Osteocyte (in vitro differentiated cells): ENCODE results near the gene C1QTNF1. TPM values are rescaled to one million over a fixed set of nuclear protein-coding genes. Genes with fewer than 3 reads are reported as not detected.
A peak's percentile ranks its signal among the peaks of the same experiment; 100 is the strongest.

Experiments used
- DNase-seq: peaks from one replicate; pipeline ENCODE4 v3.0.0; 2021; ENCODE audit warnings: mixed read lengths; ENCODE audit not compliant: unreplicated experiment; ENCODE audit errors: extremely low spot score
- H3K27ac Mint-ChIP-seq: one replicate; pipeline ENCODE4 v1.8.0; 2021; ENCODE audit warnings: mild to moderate bottlenecking, mixed read lengths; ENCODE audit not compliant: unreplicated experiment
- H3K27me3 Mint-ChIP-seq: one replicate; pipeline ENCODE4 v1.8.0; 2021; ENCODE audit warnings: mixed read lengths; ENCODE audit not compliant: unreplicated experiment
- H3K36me3 Mint-ChIP-seq: one replicate; pipeline ENCODE4 v1.8.0; 2021; ENCODE audit warnings: mixed read lengths; ENCODE audit not compliant: unreplicated experiment
- H3K4me1 Mint-ChIP-seq: one replicate; pipeline ENCODE4 v1.8.0; 2021; ENCODE audit warnings: mixed read lengths; ENCODE audit not compliant: unreplicated experiment
- H3K4me3 Mint-ChIP-seq: one replicate; pipeline ENCODE4 v1.8.0; 2021; ENCODE audit warnings: mild to moderate bottlenecking, moderate library complexity, mixed read lengths; ENCODE audit not compliant: unreplicated experiment
- H3K9me3 Mint-ChIP-seq: one replicate; pipeline ENCODE4 v1.8.0; 2021; ENCODE audit warnings: mixed read lengths; ENCODE audit not compliant: unreplicated experiment
- total RNA-seq: library from RNA; stranded (reverse); gene quantifications from 2 replicates; pipeline ENCODE4 v1.2.1, GENCODE V29; 2021
- TF ChIP-seq, protein P1 (sequence below): fragments of 200-600 bp; sonication (generic); IDR thresholded peaks from 2 replicates; pipeline ENCODE4 v1.5.0; 2021; ENCODE audit warnings: antibody characterized with exemption, mild to moderate bottlenecking, moderate library complexity

Gene C1QTNF1
- total RNA-seq, 1 donor from 2014 or later = 203 TPM

DNA sequence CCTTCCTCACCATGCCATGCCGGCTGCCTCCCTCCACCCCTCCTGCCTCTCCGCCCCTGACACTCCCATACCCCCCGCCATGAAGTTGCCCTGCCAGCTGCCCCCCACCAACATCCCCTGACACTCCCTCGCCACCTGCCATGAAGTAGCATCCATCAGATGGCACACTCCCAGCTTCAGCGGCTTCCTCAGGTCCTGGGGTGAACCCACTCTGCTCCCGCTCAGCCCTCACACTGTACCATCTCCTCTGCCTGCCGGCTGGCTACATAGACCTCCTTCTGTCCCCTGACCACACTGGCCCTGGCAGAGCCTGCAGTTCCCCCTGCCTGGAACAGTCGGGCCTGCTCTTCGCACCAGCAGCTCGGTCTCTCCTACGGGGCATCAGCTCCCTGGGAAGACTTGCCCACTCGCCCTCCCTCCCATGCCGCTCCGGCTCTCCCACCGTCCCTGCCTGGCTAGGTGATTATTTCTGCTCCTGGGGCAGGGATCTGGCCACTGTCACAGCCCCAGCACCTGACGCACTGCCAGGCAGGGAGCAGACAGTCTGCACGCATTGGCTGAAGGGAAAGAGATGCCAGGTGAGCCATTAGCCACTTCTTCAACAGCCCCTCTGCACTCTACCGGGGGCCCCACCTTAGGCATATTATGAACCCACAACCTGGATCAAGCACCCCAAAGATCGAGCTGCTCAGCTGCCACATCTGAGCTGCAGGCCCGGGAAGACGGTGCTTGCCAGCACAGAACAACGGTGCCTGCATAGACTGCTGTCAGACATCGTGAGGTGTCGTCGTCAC is 23.4 kb upstream of the C1QTNF1 start:
- TF ChIP-seq, protein P1, sequence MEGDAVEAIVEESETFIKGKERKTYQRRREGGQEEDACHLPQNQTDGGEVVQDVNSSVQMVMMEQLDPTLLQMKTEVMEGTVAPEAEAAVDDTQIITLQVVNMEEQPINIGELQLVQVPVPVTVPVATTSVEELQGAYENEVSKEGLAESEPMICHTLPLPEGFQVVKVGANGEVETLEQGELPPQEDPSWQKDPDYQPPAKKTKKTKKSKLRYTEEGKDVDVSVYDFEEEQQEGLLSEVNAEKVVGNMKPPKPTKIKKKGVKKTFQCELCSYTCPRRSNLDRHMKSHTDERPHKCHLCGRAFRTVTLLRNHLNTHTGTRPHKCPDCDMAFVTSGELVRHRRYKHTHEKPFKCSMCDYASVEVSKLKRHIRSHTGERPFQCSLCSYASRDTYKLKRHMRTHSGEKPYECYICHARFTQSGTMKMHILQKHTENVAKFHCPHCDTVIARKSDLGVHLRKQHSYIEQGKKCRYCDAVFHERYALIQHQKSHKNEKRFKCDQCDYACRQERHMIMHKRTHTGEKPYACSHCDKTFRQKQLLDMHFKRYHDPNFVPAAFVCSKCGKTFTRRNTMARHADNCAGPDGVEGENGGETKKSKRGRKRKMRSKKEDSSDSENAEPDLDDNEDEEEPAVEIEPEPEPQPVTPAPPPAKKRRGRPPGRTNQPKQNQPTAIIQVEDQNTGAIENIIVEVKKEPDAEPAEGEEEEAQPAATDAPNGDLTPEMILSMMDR = no peak
- Mint-ChIP-seq H3K36me3 (peaks cover 14% of the 10 kb centered on the region), H3K27ac (peak overlapping the region; percentile 19), H3K4me1 (peaks cover 6% of the 10 kb centered on the region), H3K27me3 (no peaks in the 10 kb centered on the region), H3K4me3 (no peak overlapping the region), H3K9me3 (no peaks in the 10 kb centered on the region)
- no peak for DNase-seq

DNA sequence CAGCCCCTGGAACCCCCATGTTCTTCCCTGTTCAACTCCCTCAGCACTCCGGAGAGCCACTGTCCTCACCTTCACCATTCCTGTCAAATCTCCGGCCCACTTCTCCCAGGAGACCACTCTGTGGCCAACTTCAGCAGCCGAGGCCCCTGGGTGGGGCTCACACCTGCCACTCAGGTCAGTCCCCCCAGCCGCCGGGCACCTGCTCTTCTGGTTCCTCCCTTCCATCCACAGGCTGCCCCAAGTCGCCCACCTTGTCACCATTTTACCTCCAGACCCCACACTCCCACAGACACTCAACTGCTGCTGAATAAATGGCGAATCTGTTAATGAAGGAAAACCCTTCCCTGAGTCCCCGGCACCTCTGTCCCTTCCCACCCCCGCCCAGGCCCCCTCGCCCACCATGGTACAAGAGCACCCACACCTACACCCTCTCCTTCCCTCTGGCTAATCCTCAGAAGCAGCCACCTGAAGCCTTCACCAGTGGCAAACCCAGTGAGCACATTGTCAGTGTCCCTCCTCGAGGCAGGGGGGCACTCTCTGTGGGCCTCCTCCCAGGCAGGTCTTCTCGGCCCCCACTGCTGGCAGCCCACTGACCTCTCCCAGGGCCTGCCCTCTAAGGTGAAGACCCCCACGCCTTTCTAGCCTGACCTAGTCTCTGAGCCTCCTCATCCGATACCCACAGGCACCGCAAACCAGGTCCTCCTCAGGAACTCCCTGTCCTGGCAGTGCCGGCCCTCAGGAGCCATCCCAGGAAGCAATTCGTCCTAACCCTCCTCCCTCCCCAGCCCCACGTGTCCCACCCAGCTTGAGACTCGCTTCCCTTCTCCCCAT is 22.6 kb upstream of the C1QTNF1 start:
- TF ChIP-seq, protein P1 = no peak
- H3K4me3 Mint-ChIP-seq = no peak overlapping the region
- no peak for DNase-seq
- H3K27me3 Mint-ChIP-seq = no peaks in the 10 kb centered on the region
- H3K36me3 Mint-ChIP-seq = peaks cover 11% of the 10 kb centered on the region
- H3K4me1 Mint-ChIP-seq = peaks cover 13% of the 10 kb centered on the region
- H3K27ac Mint-ChIP-seq = peak overlapping the region; percentile 19
- H3K9me3 Mint-ChIP-seq = no peaks in the 10 kb centered on the region

DNA sequence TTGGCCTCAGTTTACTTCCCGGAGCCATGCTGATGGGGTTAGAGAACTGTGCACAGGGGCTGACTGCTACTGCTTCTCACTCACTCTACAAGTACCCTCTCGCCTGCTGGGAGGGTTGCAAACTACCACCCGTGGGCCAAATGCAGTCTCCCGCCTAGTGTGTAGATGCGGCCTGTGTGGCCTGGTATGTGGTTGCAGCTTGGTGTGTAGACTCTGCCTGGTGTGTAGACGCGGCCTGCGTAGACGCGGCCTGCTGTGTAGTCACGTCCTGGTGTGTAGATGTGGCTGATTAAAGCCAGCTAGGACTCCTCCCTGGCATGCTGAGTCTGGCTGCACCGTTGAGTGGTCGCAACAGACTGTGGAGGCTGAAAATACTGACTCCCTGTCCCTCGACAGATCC is 21.7 kb upstream of the C1QTNF1 start:
- TF ChIP-seq, protein P1 = no peak

DNA sequence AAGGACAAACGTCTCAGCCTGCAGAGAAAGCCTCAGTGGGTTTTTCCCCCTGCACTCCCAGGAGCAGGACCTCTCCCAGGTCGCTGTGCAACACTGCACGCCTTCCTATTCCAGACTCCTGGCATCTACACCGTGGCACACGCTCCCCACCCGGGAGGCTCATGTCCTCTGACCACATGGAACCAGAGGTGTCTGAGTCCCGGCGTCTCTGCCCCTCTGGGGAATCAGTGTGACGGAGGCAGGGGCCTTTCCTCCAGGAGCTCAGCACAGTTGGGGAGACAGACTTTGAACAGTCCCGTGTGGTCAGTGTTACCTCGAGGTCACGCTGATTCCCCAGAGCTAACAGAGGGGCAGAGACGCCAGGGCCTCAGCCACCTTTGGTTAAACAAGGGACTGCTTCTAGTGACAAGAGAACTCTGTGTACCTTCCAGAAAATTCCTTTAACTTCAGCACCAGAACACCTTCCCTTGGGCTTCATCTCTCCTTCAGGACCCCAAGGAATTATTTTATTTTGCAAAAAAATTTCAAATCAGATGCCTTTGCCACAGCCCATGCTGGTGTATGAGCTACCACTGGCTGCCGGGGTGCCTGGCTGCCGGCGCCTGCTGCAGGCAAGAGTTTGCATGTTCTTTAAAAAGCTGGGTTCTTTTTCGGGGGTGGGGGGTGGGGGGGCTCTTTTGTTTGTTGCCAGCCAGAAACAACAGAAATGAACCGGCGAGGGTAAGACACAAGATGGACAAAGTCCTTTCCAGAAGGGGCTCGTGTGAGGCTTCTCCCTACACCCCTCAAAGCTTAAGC is 21.0 kb upstream of the C1QTNF1 start:
- Mint-ChIP-seq H3K9me3 (no peaks in the 10 kb centered on the region), H3K27ac (no peak overlapping the region), H3K36me3 (peaks cover 9% of the 10 kb centered on the region), H3K4me3 (no peak overlapping the region), H3K4me1 (peaks cover 22% of the 10 kb centered on the region), H3K27me3 (no peaks in the 10 kb centered on the region)
- DNase-seq = no peak
- TF ChIP-seq, protein P1 = no peak

More for the DNA sequence above, 21.7 kb upstream of the C1QTNF1 start:
- Mint-ChIP-seq H3K27me3 (no peaks in the 10 kb centered on the region), H3K9me3 (no peaks in the 10 kb centered on the region), H3K27ac (no peak overlapping the region), H3K4me1 (peaks cover 16% of the 10 kb centered on the region), H3K36me3 (peaks cover 9% of the 10 kb centered on the region), H3K4me3 (no peak overlapping the region)
- no peak for DNase-seq
